BLaER1 (cell line): ENCODE measurements around the gene HTR3E.
A peak's percentile ranks its signal among the peaks of the same experiment; 100 is the strongest.
"Not testable (repeated sequence)": the region's sequence is repeated elsewhere in the genome, so short reads cannot be mapped to it uniquely, and the experiment has no call there.

ENCODE experiments used
- H3K27ac ChIP-seq: shearing (Covaris generic); formaldehyde crosslinking; 2 replicates; pipeline ENCODE4 v1.8.1; 2022
- H3K27me3 ChIP-seq: shearing (Covaris generic); formaldehyde crosslinking; 2 replicates; pipeline ENCODE4 v1.8.1; 2022
- H3K36me3 ChIP-seq: shearing (Covaris generic); formaldehyde crosslinking; 2 replicates; pipeline ENCODE4 v1.8.1; 2022
- H3K4me1 ChIP-seq: shearing (Covaris generic); formaldehyde crosslinking; 2 replicates; pipeline ENCODE4 v1.8.1; 2022
- H3K4me2 ChIP-seq: shearing (Covaris generic); formaldehyde crosslinking; 2 replicates; pipeline ENCODE4 v1.8.1; 2022
- H3K4me3 ChIP-seq: shearing (Covaris generic); formaldehyde crosslinking; 2 replicates; pipeline ENCODE4 v1.8.1; 2022
- H3K9ac ChIP-seq: shearing (Covaris generic); formaldehyde crosslinking; 2 replicates; pipeline ENCODE4 v1.8.1; 2022
- H3K9me3 ChIP-seq: shearing (Covaris generic); formaldehyde crosslinking; 2 replicates; pipeline ENCODE4 v1.8.1; 2022
- H4K20me1 ChIP-seq: shearing (Covaris generic); formaldehyde crosslinking; 2 replicates; pipeline ENCODE4 v1.8.1; 2022
- Cebpa-rat ChIP-seq: shearing (Covaris generic); IDR thresholded peaks from 2 replicates; pipeline ENCODE4 v1.8.1; 2022

HTR3E gene

GRCh38 chr3:184099806-184100686 lies 3.2 kb downstream of the HTR3E start:
- no peak overlapping the region for H3K9ac ChIP-seq
- H3K27ac ChIP-seq = no peak overlapping the region
- H3K4me2 ChIP-seq = no peak overlapping the region
- no peaks in the 10 kb centered on the region for H3K36me3 ChIP-seq
- no peaks in the 10 kb centered on the region for H3K9me3 ChIP-seq
- no peak for TF ChIP-seq Cebpa-rat
- no peaks in the 10 kb centered on the region for H3K27me3 ChIP-seq
- H4K20me1 ChIP-seq = no peaks in the 10 kb centered on the region
- no peak overlapping the region for H3K4me3 ChIP-seq
- H3K4me1 ChIP-seq = no peaks in the 10 kb centered on the region

- no peak overlapping the region for H3K4me3 ChIP-seq
- no peaks in the 10 kb centered on the region for H4K20me1 ChIP-seq
- no peak overlapping the region for H3K9ac ChIP-seq
- no peak overlapping the region for H3K4me2 ChIP-seq
- TF ChIP-seq Cebpa-rat = no peak
- H3K4me1 ChIP-seq = no peaks in the 10 kb centered on the region
- H3K36me3 ChIP-seq = no peaks in the 10 kb centered on the region
- no peaks in the 10 kb centered on the region for H3K27me3 ChIP-seq
- H3K9me3 ChIP-seq = no peaks in the 10 kb centered on the region
- no peak overlapping the region for H3K27ac ChIP-seq
Measured at GRCh38 chr3:184110316-184110725, 13.5 kb downstream of the HTR3E start.

GRCh38 chr3:184116017-184116416 lies 19.2 kb downstream of the HTR3E start:
- Histone ChIP-seq H3K9me3 (no peaks in the 10 kb centered on the region), H3K4me3 (no peak overlapping the region)
- TF ChIP-seq Cebpa-rat = no peak

GRCh38 chr3:184117636-184118035 lies 20.8 kb downstream of the HTR3E start:
- Histone ChIP-seq H3K4me2 (no peak overlapping the region), H3K9me3 (no peaks in the 10 kb centered on the region), H3K9ac (no peak overlapping the region), H3K27me3 (no peaks in the 10 kb centered on the region), H4K20me1 (no peaks in the 10 kb centered on the region), H3K4me3 (no peak overlapping the region), H3K36me3 (no peaks in the 10 kb centered on the region), H3K27ac (no peak overlapping the region), H3K4me1 (0 out of 2 replicates have a peak, but pooled peaks cover 4% of the 10 kb centered on the region)
- TF ChIP-seq Cebpa-rat = no peak

More at GRCh38 chr3:184116017-184116416, 19.2 kb downstream of the HTR3E start:
- Histone ChIP-seq H3K9ac (no peak overlapping the region), H3K27ac (no peak overlapping the region), H3K27me3 (no peaks in the 10 kb centered on the region), H3K36me3 (no peaks in the 10 kb centered on the region), H3K4me2 (no peak overlapping the region), H4K20me1 (no peaks in the 10 kb centered on the region), H3K4me1 (0 out of 2 replicates have a peak, but pooled peaks cover 4% of the 10 kb centered on the region)

GRCh38 chr3:184121031-184121430 lies 24.2 kb downstream of the HTR3E start:
- H3K4me3 ChIP-seq, H3K27ac ChIP-seq, H3K4me1 ChIP-seq, H3K36me3 ChIP-seq, H3K9me3 ChIP-seq, H4K20me1 ChIP-seq, H3K4me2 ChIP-seq, H3K9ac ChIP-seq, H3K27me3 ChIP-seq: not testable (repeated sequence)

- TF ChIP-seq Cebpa-rat = no peak
- no peaks in the 10 kb centered on the region for H3K36me3 ChIP-seq
- no peaks in the 10 kb centered on the region for H3K4me1 ChIP-seq
Measured at GRCh38 chr3:184126006-184126405, 29.1 kb downstream of the HTR3E start.

GRCh38 chr3:184129012-184129411 lies 32.1 kb downstream of the HTR3E start:
- no peaks in the 10 kb centered on the region for H3K9me3 ChIP-seq
- H3K36me3 ChIP-seq = no peaks in the 10 kb centered on the region
- no peak overlapping the region for H3K27ac ChIP-seq
- H3K4me3 ChIP-seq = no peak overlapping the region
- no peak overlapping the region for H3K9ac ChIP-seq
- no peak overlapping the region for H3K4me2 ChIP-seq
- peaks cover 9% of the 10 kb centered on the region for H3K4me1 ChIP-seq
- no peak for TF ChIP-seq Cebpa-rat
- no peaks in the 10 kb centered on the region for H4K20me1 ChIP-seq
- H3K27me3 ChIP-seq = no peaks in the 10 kb centered on the region

More at GRCh38 chr3:184126006-184126405, 29.1 kb downstream of the HTR3E start:
- H3K9ac ChIP-seq = no peak overlapping the region
- no peaks in the 10 kb centered on the region for H4K20me1 ChIP-seq
- H3K27me3 ChIP-seq = no peaks in the 10 kb centered on the region
- H3K27ac ChIP-seq = no peak overlapping the region
- no peaks in the 10 kb centered on the region for H3K9me3 ChIP-seq
- H3K4me3 ChIP-seq = no peak overlapping the region
- no peak overlapping the region for H3K4me2 ChIP-seq

- no peaks in the 10 kb centered on the region for H3K9me3 ChIP-seq
- H3K4me1 ChIP-seq = peaks cover 29% of the 10 kb centered on the region
- no peak for TF ChIP-seq Cebpa-rat
- H3K9ac ChIP-seq = no peak overlapping the region
- H3K27me3 ChIP-seq = no peaks in the 10 kb centered on the region
- no peak overlapping the region for H3K4me3 ChIP-seq
- no peak overlapping the region for H3K27ac ChIP-seq
- H3K36me3 ChIP-seq = peaks cover 12% of the 10 kb centered on the region
- peak overlapping the region; percentile 99; the same call in 1 of the 2 replicates for H3K4me2 ChIP-seq
- peaks cover 23% of the 10 kb centered on the region for H4K20me1 ChIP-seq
Measured at GRCh38 chr3:184132945-184133344, 36.1 kb downstream of the HTR3E start.

- Histone ChIP-seq H3K9ac (peak overlapping the region; percentile 87), H3K36me3 (peaks cover 23% of the 10 kb centered on the region), H3K4me2 (peak overlapping the region; percentile 99), H3K4me3 (peak overlapping the region; percentile 80), H3K27ac (peak overlapping the region; percentile 90), H3K4me1 (peaks cover 29% of the 10 kb centered on the region), H3K27me3 (no peaks in the 10 kb centered on the region), H3K9me3 (no peaks in the 10 kb centered on the region), H4K20me1 (peaks cover 29% of the 10 kb centered on the region)
- TF ChIP-seq Cebpa-rat = no peak
Measured at GRCh38 chr3:184133840-184134745, 37.2 kb downstream of the HTR3E start.

GRCh38 chr3:184134746-184135148 lies 37.9 kb downstream of the HTR3E start:
- TF ChIP-seq Cebpa-rat = no peak
- no peaks in the 10 kb centered on the region for H3K27me3 ChIP-seq
- H3K9ac ChIP-seq = peak overlapping the region; percentile 87
- H3K4me1 ChIP-seq = peaks cover 29% of the 10 kb centered on the region
- peak overlapping the region; percentile 99 for H3K4me2 ChIP-seq
- peak overlapping the region; percentile 80 for H3K4me3 ChIP-seq
- H3K27ac ChIP-seq = peak overlapping the region; percentile 90
- H3K36me3 ChIP-seq = peaks cover 30% of the 10 kb centered on the region
- H3K9me3 ChIP-seq = no peaks in the 10 kb centered on the region
- H4K20me1 ChIP-seq = peaks cover 33% of the 10 kb centered on the region
